ENCODE results near the gene ZXDC.

The ZXDC gene

DNA sequence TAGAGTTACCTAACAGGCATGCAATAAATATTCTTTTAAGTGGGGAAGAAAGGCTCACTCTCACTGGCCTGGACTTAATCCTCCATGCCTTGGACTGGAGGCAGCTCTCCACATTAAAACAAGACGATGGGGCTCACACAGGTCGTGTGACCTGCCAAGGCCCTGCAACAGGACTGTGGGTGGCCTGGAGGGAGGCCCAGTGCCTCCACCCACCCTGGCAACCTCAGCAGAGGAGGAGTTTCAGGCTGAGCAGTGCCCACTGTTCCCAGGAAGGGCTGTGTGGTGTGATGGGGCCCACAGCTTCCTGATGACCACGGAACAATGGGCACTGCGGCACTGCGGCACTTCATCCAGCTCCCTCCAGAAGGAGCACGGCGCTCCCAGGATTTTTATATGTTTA lies 36.3 kb upstream of the ZXDC start:
- no peak for DNase-seq
- Histone ChIP-seq H3K36me3 (no peaks in the 10 kb centered on the region), H3K4me3 (ENCODE audit: low read depth, low read length) (no peak overlapping the region), H3K27ac (no peak overlapping the region), H3K9me3 (ENCODE audit: severe bottlenecking) (no peaks in the 10 kb centered on the region), H3K27me3 (ENCODE audit: insufficient read depth, low read depth, severe bottlenecking) (no peaks in the 10 kb centered on the region)
- no peak for TF ChIP-seq CTCF (IDR thresholded peaks at IDR 0.05; ENCODE audit: low read depth, low read length)

GRCh38 chr3:126511291-126511690 lies 35.6 kb upstream of the ZXDC start:
- no peak for DNase-seq
- Histone ChIP-seq H3K27me3 (ENCODE audit: insufficient read depth, low read depth, severe bottlenecking) (no peaks in the 10 kb centered on the region), H3K4me3 (ENCODE audit: low read depth, low read length) (no peak overlapping the region), H3K27ac (no peak overlapping the region), H3K36me3 (no peaks in the 10 kb centered on the region), H3K9me3 (ENCODE audit: severe bottlenecking) (no peaks in the 10 kb centered on the region)
- TF ChIP-seq CTCF (IDR thresholded peaks at IDR 0.05; ENCODE audit: low read depth, low read length): no peak

- Histone ChIP-seq H3K36me3 (no peaks in the 10 kb centered on the region), H3K9me3 (ENCODE audit: severe bottlenecking) (no peaks in the 10 kb centered on the region), H3K27ac (no peak overlapping the region), H3K4me3 (ENCODE audit: low read depth, low read length) (no peak overlapping the region), H3K27me3 (ENCODE audit: insufficient read depth, low read depth, severe bottlenecking) (no peaks in the 10 kb centered on the region)
- DNase-seq: no peak
- TF ChIP-seq CTCF (IDR thresholded peaks at IDR 0.05; ENCODE audit: low read depth, low read length): no peak
Measured at GRCh38 chr3:126510308-126510910, 34.7 kb upstream of the ZXDC start.

DNA sequence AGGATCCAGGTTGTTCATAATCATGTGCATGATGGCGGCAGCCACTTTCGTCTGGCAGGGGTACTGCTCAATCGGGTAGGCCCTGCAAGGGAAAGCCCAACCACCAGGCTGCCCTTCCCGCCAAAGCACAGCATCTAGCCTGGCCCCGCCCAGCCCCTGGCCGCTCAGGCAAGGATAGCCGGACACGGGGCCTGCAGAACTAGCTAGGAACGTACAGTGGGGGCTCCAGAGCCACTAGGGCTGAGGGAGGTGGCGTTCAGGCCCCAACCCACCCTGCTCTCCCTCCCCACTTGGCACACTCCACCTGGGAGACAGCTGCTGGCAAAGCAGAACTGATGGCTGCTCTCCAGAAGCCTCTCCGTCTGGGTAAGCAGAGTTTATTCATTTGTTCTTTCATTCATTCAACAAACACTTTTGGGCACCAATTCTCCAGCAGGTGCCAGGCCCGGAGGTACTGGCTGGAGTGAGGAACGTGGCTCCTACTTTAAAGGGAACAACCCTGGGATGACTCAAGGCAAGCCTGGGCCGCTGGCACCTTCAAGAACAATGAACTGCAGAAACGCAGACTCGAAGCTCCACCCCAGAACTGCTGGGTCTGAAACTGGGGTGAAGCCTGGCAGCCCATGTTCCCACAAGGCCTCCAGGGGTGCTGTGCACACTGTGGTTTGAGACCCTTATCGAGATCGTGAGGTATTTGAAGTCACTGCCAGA lies 34.1 kb upstream of the ZXDC start:
- Histone ChIP-seq H3K36me3 (no peaks in the 10 kb centered on the region), H3K4me3 (ENCODE audit: low read depth, low read length) (no peak overlapping the region), H3K9me3 (ENCODE audit: severe bottlenecking) (no peaks in the 10 kb centered on the region), H3K27ac (no peak overlapping the region), H3K27me3 (ENCODE audit: insufficient read depth, low read depth, severe bottlenecking) (no peaks in the 10 kb centered on the region)
- no peak for TF ChIP-seq CTCF (IDR thresholded peaks at IDR 0.05; ENCODE audit: low read depth, low read length)
- DNase-seq: no peak

DNA sequence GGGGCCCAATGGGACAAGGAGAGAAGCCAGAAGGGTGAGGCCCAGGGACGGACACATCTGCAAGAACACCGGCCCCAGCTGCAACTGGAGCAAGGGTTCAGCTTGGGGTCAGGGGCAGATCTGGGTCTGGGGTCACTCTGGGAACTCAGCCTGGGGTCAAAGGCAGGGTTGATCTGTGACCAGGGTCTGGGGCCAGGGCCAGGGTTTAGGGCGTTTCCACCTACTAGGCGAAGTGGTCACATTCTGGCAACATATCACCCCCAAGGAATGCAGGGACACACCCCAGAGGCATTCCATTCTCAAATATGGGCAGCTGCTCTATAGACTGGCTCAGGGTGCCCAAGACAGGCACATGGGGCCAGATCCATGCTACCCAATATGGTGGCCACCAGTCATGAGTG lies 32.9 kb upstream of the ZXDC start:
- no peaks in the 10 kb centered on the region for H3K36me3 ChIP-seq
- no peak overlapping the region for H3K27ac ChIP-seq
- H3K9me3 ChIP-seq (ENCODE audit: severe bottlenecking): no peaks in the 10 kb centered on the region
- DNase-seq: no peak
- no peak overlapping the region for H3K4me3 ChIP-seq (ENCODE audit: low read depth, low read length)
- H3K27me3 ChIP-seq (ENCODE audit: insufficient read depth, low read depth, severe bottlenecking): no peaks in the 10 kb centered on the region
- no peak for TF ChIP-seq CTCF (IDR thresholded peaks at IDR 0.05; ENCODE audit: low read depth, low read length)

DNA sequence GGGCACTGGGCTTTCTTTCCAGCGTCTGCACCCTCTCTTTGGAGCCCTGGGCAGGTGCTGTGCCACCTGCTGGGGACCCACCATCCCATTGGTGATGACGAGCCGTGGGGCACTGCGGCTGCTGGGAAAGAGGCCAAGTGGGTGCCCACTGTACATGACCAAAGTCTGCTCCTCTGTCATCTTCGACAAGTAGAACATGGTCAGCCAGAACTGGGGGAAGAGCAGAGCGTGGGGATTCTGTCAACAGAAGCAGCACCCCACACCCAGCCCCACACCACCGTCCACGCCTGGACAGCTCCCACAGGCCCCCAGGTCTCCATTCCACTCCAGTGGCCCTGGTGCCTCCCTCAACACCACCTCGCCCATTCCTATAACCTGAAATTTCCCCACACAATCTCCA lies 32.2 kb upstream of the ZXDC start:
- no peak for TF ChIP-seq CTCF (IDR thresholded peaks at IDR 0.05; ENCODE audit: low read depth, low read length)
- Histone ChIP-seq H3K27ac (no peak overlapping the region), H3K36me3 (no peaks in the 10 kb centered on the region), H3K9me3 (ENCODE audit: severe bottlenecking) (no peaks in the 10 kb centered on the region), H3K27me3 (ENCODE audit: insufficient read depth, low read depth, severe bottlenecking) (no peaks in the 10 kb centered on the region), H3K4me3 (ENCODE audit: low read depth, low read length) (no peak overlapping the region)
- no peak for DNase-seq
